ENCODE measurements around the gene CEND1. TPM values are rescaled to one million over a fixed set of nuclear protein-coding genes. Genes with fewer than 3 reads are reported as not detected.

Gene CEND1
- total and polyA plus RNA-seq, 2 of the 4 experiments (the other 2 are of a cell fraction): 0.90 to 4.0 TPM

- dilution Hi-C loops (cut with HindIII; ENCODE audit: low sequenced_read_pairs, unreplicated experiment): no loop called here
Observed at GRCh38 chr11:804599-804964, 14.7 kb upstream of the CEND1 start.

More at GRCh38 chr11:804599-804964, 14.7 kb upstream of the CEND1 start:
- peak overlapping the region; percentile 44; the same call in 1 of the 2 replicates for H4K91ac ChIP-seq (ENCODE audit: insufficient read depth, low read depth, low read length)
- H3K4me3 ChIP-seq (ENCODE audit: insufficient read depth, low read depth, low read length): peak overlapping the region; percentile 49
- TF ChIP-seq MAZ (IDR thresholded peaks at IDR 0.05; ENCODE audit: borderline replicate concordance, low read depth, low read length) (no peak), RFX5 (IDR thresholded peaks at IDR 0.05; ENCODE audit: low read depth, low read length) (no peak), MXI1 (IDR thresholded peaks at IDR 0.05; ENCODE audit: borderline replicate concordance, low read depth, low read length) (no peak), BHLHE40 (IDR thresholded peaks at IDR 0.05; ENCODE audit: low read depth, low read length) (no peak)
- H3K4ac ChIP-seq (ENCODE audit: low read depth, low read length): peak overlapping the region; percentile 87
- H2AK5ac ChIP-seq (ENCODE audit: low read depth, low read length): peak overlapping the region; percentile 94
- ATAC-seq (ENCODE audit: low read depth) (no peak; the same call in 1 of the 2 replicates), DNase-seq (no peak)
- ChIA-PET POLR2A (ENCODE audit: unreplicated experiment) (interaction anchor here (1.6 kb wide), 1 partner anchor 15 kb away, joined by 4 read pairs; the partner anchor contains the start of gene PNPLA2), CTCF (no interaction called here)
- H3K36me3 ChIP-seq (ENCODE audit: control insufficient read depth, insufficient read depth, low read length): peaks cover 21% of the 10 kb centered on the region
- intact Hi-C loops (cut with micrococcal nuclease): no loop called here
- H3K9ac ChIP-seq (ENCODE audit: low read depth, low read length): peak overlapping the region; percentile 73
- H3K4me1 ChIP-seq (ENCODE audit: control insufficient read depth, insufficient read depth, low read length): peaks cover 20% of the 10 kb centered on the region
- in situ Hi-C loops (cut with MboI; ENCODE audit: low sequenced_read_pairs): no loop called here
- WGBS, 2 experiments (ENCODE audit: extremely low coverage in 2 of 2, insufficient read length in 1 of 2): 42% methylated on average over 5 of the region's 18 CpGs; no CpG with 5 or more reads in 1 of the 2 experiments
- peak overlapping the region; percentile 79 for H2AFZ ChIP-seq (replicated peaks; ENCODE audit: low read length, poor library complexity)
- H3K9me3 ChIP-seq (ENCODE audit: control insufficient read depth, insufficient read depth, low read length): no peaks in the 10 kb centered on the region
- peaks cover 9 to 41% of the 10 kb centered on the region in 2 experiments; a peak in 3 of 4 replicates for H3K79me1 ChIP-seq (ENCODE audit: low read depth in 1 of 2, low read length in 2 of 2)
- H4K8ac ChIP-seq (ENCODE audit: low read depth in 2 of 2, low read length in 2 of 2): peak overlapping the region in 1 of 2 experiments; percentile 87; a peak in 2 of 4 replicates
- no peaks in the 10 kb centered on the region for H4K20me1 ChIP-seq (ENCODE audit: insufficient read depth, low read length)
- H3K56ac ChIP-seq (ENCODE audit: extremely low read depth, insufficient read depth, low read length): peak overlapping the region; percentile 13; the same call in 1 of the 2 replicates
- H2BK20ac ChIP-seq (ENCODE audit: low read depth, low read length): 0 out of 2 replicates have a peak overlapping the region, but pooled peaks have one; percentile 7
- H3K4me2 ChIP-seq (ENCODE audit: low read depth, low read length): peak overlapping the region; percentile 99
- H3K27ac ChIP-seq (ENCODE audit: insufficient read depth, low read length): peak overlapping the region; percentile 66
- H3K23ac ChIP-seq (ENCODE audit: low read depth, low read length): peak overlapping the region; percentile 95
- H3K14ac ChIP-seq (replicated peaks; ENCODE audit: low read depth, low read length): peak overlapping the region; percentile 81
- H3K9me1 ChIP-seq (ENCODE audit: insufficient read depth, low read length): no peaks in the 10 kb centered on the region
- H3K27me3 ChIP-seq (ENCODE audit: control insufficient read depth, insufficient read depth, low read length): no peaks in the 10 kb centered on the region
- no peak overlapping the region for H2BK15ac ChIP-seq (ENCODE audit: low read depth, low read length)
- peak overlapping the region; percentile 70 for H4K5ac ChIP-seq (ENCODE audit: low read depth, low read length)
- peak overlapping the region; percentile 28 for H3K18ac ChIP-seq (ENCODE audit: low read depth, low read length)
- no TSS peak for BruUV-seq (replicated peaks)
- peak overlapping the region; percentile 90 for H2AK9ac ChIP-seq (replicated peaks; ENCODE audit: low read depth, low read length, poor library complexity)
- H2BK5ac ChIP-seq (ENCODE audit: low read depth, low read length, poor library complexity, severe bottlenecking): peak overlapping the region; percentile 57
- H2BK120ac ChIP-seq (ENCODE audit: low read depth, low read length): peak overlapping the region; percentile 40

Measured in IMR-90 (cell line).